Central memory CD4-positive, alpha-beta T cell (primary cell): ENCODE results near the gene NUDT12.

Experiments used
- DNase-seq: peaks from one replicate; pipeline ENCODE4 v3.0.0; 2022

The NUDT12 gene

GRCh38 chr5:103539376-103540330, 22.9 kb downstream of the NUDT12 start:
- no peak for DNase-seq

- DNase-seq: no peak
Observed at GRCh38 chr5:103532086-103532734, 30.4 kb downstream of the NUDT12 start.

GRCh38 chr5:103526164-103526915, 36.2 kb downstream of the NUDT12 start:
- DNase-seq: no peak

- no peak for DNase-seq
Observed at GRCh38 chr5:103525361-103525760, 37.2 kb downstream of the NUDT12 start.

- no peak for DNase-seq
Observed at GRCh38 chr5:103523319-103523718, 39.3 kb downstream of the NUDT12 start.

- DNase-seq: no peak
Observed at GRCh38 chr5:103522586-103522985, 40.0 kb downstream of the NUDT12 start.

GRCh38 chr5:103519550-103519949, 43.0 kb downstream of the NUDT12 start:
- DNase-seq: no peak

GRCh38 chr5:103514371-103514770, 48.2 kb downstream of the NUDT12 start:
- DNase-seq: no peak

- DNase-seq: no peak
Observed at GRCh38 chr5:103513701-103514100, 48.9 kb downstream of the NUDT12 start.

GRCh38 chr5:103512500-103512899, 50.1 kb downstream of the NUDT12 start:
- no peak for DNase-seq

- DNase-seq: no peak
Observed at GRCh38 chr5:103511554-103511885, 51.1 kb downstream of the NUDT12 start.

GRCh38 chr5:103510851-103511553, 51.6 kb downstream of the NUDT12 start:
- no peak for DNase-seq

GRCh38 chr5:103505581-103506305, 56.8 kb downstream of the NUDT12 start:
- DNase-seq: no peak

- no peak for DNase-seq
Observed at GRCh38 chr5:103503066-103503465, 59.5 kb downstream of the NUDT12 start.

GRCh38 chr5:103502662-103503061, 59.9 kb downstream of the NUDT12 start:
- DNase-seq: no peak
